ENCODE results near the gene ANKRD6. TPM values are rescaled to one million over a fixed set of nuclear protein-coding genes. Genes with fewer than 3 reads are reported as not detected.

ANKRD6 gene
- total RNA-seq, 1 experiment from 2014 or later, result 2.4 TPM

DNA sequence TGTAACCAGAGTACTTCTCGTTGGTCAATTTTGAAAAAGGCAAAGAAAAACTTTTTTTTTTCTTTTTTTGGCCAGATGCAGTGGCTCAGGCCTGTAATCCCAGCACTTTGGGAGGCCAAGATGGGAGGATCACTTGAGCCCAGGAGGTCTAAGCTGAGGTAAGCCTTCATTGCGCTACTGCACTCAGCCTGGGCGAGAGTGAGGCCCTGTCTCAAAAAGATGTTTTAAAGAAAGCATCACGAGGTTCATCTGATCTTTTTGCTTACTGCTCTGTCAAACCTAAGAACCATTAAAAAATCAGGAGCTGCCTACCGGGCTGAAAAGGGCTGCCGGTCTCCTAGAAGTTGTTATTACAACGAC is 205.0 kb downstream of the ANKRD6 start:
- TF ChIP-seq TCF7L2 (IDR thresholded peaks at IDR 0.05; ENCODE audit: low read depth, low read length) (no peak), POLR2AphosphoS5 (IDR thresholded peaks at IDR 0.05; ENCODE audit: low read depth, low read length) (no peak), SIN3A (IDR thresholded peaks at IDR 0.05; ENCODE audit: borderline replicate concordance, insufficient read depth, low read depth, low read length) (0 out of 2 replicates have a peak, but pooled peaks have one; percentile 22)
- TF ChIP-seq, protein P1, sequence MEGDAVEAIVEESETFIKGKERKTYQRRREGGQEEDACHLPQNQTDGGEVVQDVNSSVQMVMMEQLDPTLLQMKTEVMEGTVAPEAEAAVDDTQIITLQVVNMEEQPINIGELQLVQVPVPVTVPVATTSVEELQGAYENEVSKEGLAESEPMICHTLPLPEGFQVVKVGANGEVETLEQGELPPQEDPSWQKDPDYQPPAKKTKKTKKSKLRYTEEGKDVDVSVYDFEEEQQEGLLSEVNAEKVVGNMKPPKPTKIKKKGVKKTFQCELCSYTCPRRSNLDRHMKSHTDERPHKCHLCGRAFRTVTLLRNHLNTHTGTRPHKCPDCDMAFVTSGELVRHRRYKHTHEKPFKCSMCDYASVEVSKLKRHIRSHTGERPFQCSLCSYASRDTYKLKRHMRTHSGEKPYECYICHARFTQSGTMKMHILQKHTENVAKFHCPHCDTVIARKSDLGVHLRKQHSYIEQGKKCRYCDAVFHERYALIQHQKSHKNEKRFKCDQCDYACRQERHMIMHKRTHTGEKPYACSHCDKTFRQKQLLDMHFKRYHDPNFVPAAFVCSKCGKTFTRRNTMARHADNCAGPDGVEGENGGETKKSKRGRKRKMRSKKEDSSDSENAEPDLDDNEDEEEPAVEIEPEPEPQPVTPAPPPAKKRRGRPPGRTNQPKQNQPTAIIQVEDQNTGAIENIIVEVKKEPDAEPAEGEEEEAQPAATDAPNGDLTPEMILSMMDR (IDR thresholded peaks at IDR 0.05), result no peak
- TF ChIP-seq, protein P2, sequence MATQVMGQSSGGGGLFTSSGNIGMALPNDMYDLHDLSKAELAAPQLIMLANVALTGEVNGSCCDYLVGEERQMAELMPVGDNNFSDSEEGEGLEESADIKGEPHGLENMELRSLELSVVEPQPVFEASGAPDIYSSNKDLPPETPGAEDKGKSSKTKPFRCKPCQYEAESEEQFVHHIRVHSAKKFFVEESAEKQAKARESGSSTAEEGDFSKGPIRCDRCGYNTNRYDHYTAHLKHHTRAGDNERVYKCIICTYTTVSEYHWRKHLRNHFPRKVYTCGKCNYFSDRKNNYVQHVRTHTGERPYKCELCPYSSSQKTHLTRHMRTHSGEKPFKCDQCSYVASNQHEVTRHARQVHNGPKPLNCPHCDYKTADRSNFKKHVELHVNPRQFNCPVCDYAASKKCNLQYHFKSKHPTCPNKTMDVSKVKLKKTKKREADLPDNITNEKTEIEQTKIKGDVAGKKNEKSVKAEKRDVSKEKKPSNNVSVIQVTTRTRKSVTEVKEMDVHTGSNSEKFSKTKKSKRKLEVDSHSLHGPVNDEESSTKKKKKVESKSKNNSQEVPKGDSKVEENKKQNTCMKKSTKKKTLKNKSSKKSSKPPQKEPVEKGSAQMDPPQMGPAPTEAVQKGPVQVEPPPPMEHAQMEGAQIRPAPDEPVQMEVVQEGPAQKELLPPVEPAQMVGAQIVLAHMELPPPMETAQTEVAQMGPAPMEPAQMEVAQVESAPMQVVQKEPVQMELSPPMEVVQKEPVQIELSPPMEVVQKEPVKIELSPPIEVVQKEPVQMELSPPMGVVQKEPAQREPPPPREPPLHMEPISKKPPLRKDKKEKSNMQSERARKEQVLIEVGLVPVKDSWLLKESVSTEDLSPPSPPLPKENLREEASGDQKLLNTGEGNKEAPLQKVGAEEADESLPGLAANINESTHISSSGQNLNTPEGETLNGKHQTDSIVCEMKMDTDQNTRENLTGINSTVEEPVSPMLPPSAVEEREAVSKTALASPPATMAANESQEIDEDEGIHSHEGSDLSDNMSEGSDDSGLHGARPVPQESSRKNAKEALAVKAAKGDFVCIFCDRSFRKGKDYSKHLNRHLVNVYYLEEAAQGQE (IDR thresholded peaks at IDR 0.05; ENCODE audit: insufficient read depth in 1 of 2, low read depth in 2 of 2, low read length in 1 of 2), result no peak
- in situ Hi-C loops (cut with HindIII; ENCODE audit: low pct_unique_long_range_greater_than_20kb, low sequenced_read_pairs) (no loop called here), intact Hi-C loops (cut with micrococcal nuclease; ENCODE audit: unreplicated experiment) (no loop called here)
- no TSS peak for BruUV-seq (replicated peaks)
- Histone ChIP-seq H3K36me3 (ENCODE audit: control insufficient read depth, insufficient read depth, low read length) (peaks cover 4% of the 10 kb centered on the region), H3K27me3 (ENCODE audit: control insufficient read depth, insufficient read depth, low read length) (no peaks in the 10 kb centered on the region), H3K4me1 (ENCODE audit: control insufficient read depth, insufficient read depth, low read length) (no peaks in the 10 kb centered on the region), H3K4me3 (ENCODE audit: low read depth in 2 of 2, low read length in 2 of 2) (peak overlapping the region; percentile 76 to 82), H3K27ac (ENCODE audit: low read length) (peak overlapping the region; percentile 96), H3K9me3 (ENCODE audit: control insufficient read depth, insufficient read depth, low read depth, low read length) (no peaks in the 10 kb centered on the region)
- ChIA-PET POLR2A (interaction anchor here (0.5 kb wide), 1 partner anchor 564 kb away, joined by 3 read pairs; no protein-coding TSS in a partner anchor), CTCF (interaction anchor here (0.6 kb wide), 1 partner anchor 15 kb away, joined by 3 read pairs; no protein-coding TSS in a partner anchor)
- no peak for ATAC-seq
- DNase-seq (ENCODE audit: low read depth, low spot score), result no peak

DNA sequence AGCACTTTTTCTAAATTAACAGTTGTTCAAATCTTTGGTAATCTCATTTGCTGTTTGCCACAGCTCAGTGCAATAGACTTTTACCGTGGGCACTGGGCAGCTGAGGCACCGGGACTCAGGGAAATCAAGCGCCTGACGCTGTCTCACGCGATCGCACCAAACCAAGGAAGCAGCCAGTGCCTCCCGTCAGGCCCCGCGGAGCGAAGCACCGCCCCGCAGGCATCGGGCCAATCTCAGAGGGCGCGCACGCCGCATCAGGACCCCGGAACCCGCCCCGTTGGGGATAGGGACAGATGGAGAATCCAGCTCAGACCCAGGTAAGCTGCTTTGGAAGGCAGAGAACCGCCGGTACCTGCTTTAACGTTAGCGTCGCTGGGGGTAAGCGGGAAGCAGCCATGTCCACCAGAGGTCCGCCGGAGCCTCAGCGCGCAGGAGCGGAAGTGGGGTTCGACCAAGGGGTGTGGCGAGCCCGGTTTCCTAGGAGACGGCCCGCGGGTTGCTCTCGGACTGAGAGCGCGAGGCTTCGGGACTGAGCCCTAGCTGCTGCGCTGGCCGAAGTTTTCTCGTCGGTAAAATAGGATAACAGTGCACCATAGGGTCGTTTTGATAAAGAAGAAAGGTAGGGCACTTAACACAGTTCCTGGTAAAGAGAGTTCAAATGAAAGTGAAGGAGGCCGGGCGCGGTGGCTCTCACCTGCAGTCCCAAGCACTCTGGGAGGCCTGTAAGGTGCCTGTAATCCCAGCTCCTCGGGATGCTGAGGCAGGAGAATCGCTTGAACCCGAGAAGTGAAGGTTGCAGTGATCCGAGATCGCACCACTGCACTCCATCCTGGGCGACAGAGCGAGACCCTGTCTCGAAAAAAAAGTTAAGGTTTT is 205.6 kb downstream of the ANKRD6 start, which contains the start of gene LYRM2:
LYRM2 (minus strand) TSS at position 428 of the 876 bp plus-strand sequence; CDS start at position 397, 31 bp downstream.
- H3K27me3 ChIP-seq (ENCODE audit: control insufficient read depth, insufficient read depth, low read length), result no peaks in the 10 kb centered on the region
- in situ Hi-C loops (cut with HindIII; ENCODE audit: low pct_unique_long_range_greater_than_20kb, low sequenced_read_pairs), result no loop called here
- no TSS peak for BruUV-seq (replicated peaks)
- ATAC-seq (peak; percentile 99), DNase-seq (ENCODE audit: low read depth, low spot score) (peak; percentile 81)
- H3K4me1 ChIP-seq (ENCODE audit: control insufficient read depth, insufficient read depth, low read length), result no peaks in the 10 kb centered on the region
- peak within 1 kb of the TSS; percentile 76 to 82 for H3K4me3 ChIP-seq (ENCODE audit: low read depth in 2 of 2, low read length in 2 of 2)
- peaks cover 4% of the 10 kb centered on the region for H3K36me3 ChIP-seq (ENCODE audit: control insufficient read depth, insufficient read depth, low read length)
- 0 out of 2 replicates have a peak, but pooled peaks have one; percentile 1 for TF ChIP-seq SIN3A (IDR thresholded peaks at IDR 0.05; ENCODE audit: borderline replicate concordance, insufficient read depth, low read depth, low read length)
- TF ChIP-seq POLR2AphosphoS5 (IDR thresholded peaks at IDR 0.05; ENCODE audit: low read depth, low read length), result peak; percentile 92
- TF ChIP-seq, protein P1 (IDR thresholded peaks at IDR 0.05), result no peak
- peak; percentile 49 for TF ChIP-seq TCF7L2 (IDR thresholded peaks at IDR 0.05; ENCODE audit: low read depth, low read length)
- TF ChIP-seq, protein P2 (IDR thresholded peaks at IDR 0.05; ENCODE audit: insufficient read depth in 1 of 2, low read depth in 2 of 2, low read length in 1 of 2), result no peak
- intact Hi-C loops (cut with micrococcal nuclease; ENCODE audit: unreplicated experiment), result no loop called here
- ChIA-PET POLR2A (interaction anchor here (0.5 to 0.6 kb wide), 3 partner anchors 18 to 564 kb away, joined by 3 to 7 read pairs (median 3); no protein-coding TSS in a partner anchor), CTCF (no interaction called here)
- no peaks in the 10 kb centered on the region for H3K9me3 ChIP-seq (ENCODE audit: control insufficient read depth, insufficient read depth, low read depth, low read length)
- peak within 1 kb of the TSS; percentile 96 for H3K27ac ChIP-seq (ENCODE audit: low read length)
